A549 (cell line): ENCODE measurements around the gene AP3S2. TPM values are rescaled to one million over a fixed set of nuclear protein-coding genes. Genes with fewer than 3 reads are reported as not detected.

ENCODE experiments used
- ATAC-seq, 2 experiments: fragments of 200-7000 bp in 1 of 2; fragments of >200 bp in 1 of 2; cut with Nextera tagmentation in 1 of 2; cut with Tn5 transposase in 1 of 2; 3 replicates each; pipeline versions ENCODE4 v1.8.0 to v1.9.1; 2018 to 2020; ENCODE audit warnings: mild to moderate bottlenecking in 1 of 2, moderate library complexity in 1 of 2
- CTCF ChIA-PET: fragments of 300-600 bp; sonication (Branson Sonifier 250); formaldehyde crosslinking; extraction: SDS; loops from one replicate; lab custom pipeline; 2021; ENCODE audit warnings: antibody characterized with exemption, inconsistent platforms; lab: Yijun Ruan, JAX
- POLR2A ChIA-PET: fragments of 350-600 bp; formaldehyde crosslinking; extraction: SDS; loops from one replicate; lab custom pipeline; 2021; ENCODE audit warnings: antibody characterized with exemption, inconsistent platforms; lab: Yijun Ruan, JAX
- DNase-seq, 2 experiments: peaks; one replicate each; pipeline versions ENCODE4 v3.0.0 to v3.0.0-alpha.2; 2011 to 2016; ENCODE audit warnings: low read depth in 1 of 2, low spot score in 1 of 2
- FAIRE-seq: peaks from 2 replicates; lab custom pipeline; 2011; peaks lifted over from hg19 to GRCh38; lab: Jason Lieb, UNC
- H3K27ac ChIP-seq, 2 experiments: fragments of >200 bp; sonication (Bioruptor Twin); formaldehyde crosslinking; 3 replicates each; pipeline ENCODE4 v1.5.1; 2016 to 2017
- H3K4me1 ChIP-seq: fragments of >200 bp; sonication (Bioruptor Twin); formaldehyde crosslinking; 3 replicates; pipeline ENCODE4 v1.6.1; 2016
- H3K4me2 ChIP-seq: fragments of >200 bp; sonication (Bioruptor Twin); formaldehyde crosslinking; 3 replicates; pipeline ENCODE4 v1.6.1; 2016
- H3K4me3 ChIP-seq: fragments of >200 bp; sonication (Bioruptor Twin); formaldehyde crosslinking; 3 replicates; pipeline ENCODE4 v1.5.1; 2016
- H3K9me3 ChIP-seq: fragments of >200 bp; sonication (Bioruptor Twin); formaldehyde crosslinking; 3 replicates; pipeline ENCODE4 v1.6.1; 2016
- CTCF ChIP-seq: fragments of >200 bp; sonication (Bioruptor Twin); formaldehyde crosslinking; IDR thresholded peaks from 3 replicates; pipeline ENCODE4 v1.5.1; 2016
- E2F6 ChIP-seq: IDR thresholded peaks from 2 replicates; pipeline ENCODE4 v1.6.1; 2012; ENCODE audit warnings: low read depth, borderline replicate concordance
- ELK1 ChIP-seq: fragments of 150-350 bp; IDR thresholded peaks from 2 replicates; pipeline ENCODE4 v1.6.1; 2014; ENCODE audit warnings: low read depth, mild to moderate bottlenecking, low read length
- EP300 ChIP-seq, 2 experiments: fragments of >200 bp; sonication (Bioruptor Twin); formaldehyde crosslinking; IDR thresholded peaks; 2 replicates in 1 of 2; 3 replicates in 1 of 2; pipeline ENCODE4 v1.6.1; 2016 to 2017
- FOSL2 ChIP-seq, 2 experiments: fragments of 450-650 bp in 1 of 2; fragments of >200 bp in 1 of 2; sonication (Bioruptor Twin) in 1 of 2; formaldehyde crosslinking; IDR thresholded peaks; 2 replicates each; pipeline versions ENCODE4 v1.5.0 to v1.6.1; 2016 to 2020; ENCODE audit warnings: mild to moderate bottlenecking in 1 of 2, moderate library complexity in 1 of 2
- FOXS1 ChIP-seq: fragments of 250-450 bp; sonication (Bioruptor Pico); IDR thresholded peaks from 2 replicates; pipeline ENCODE4 v1.5.0; 2020; ENCODE audit warnings: mild to moderate bottlenecking, moderate library complexity
- HDAC2 ChIP-seq: fragments of 200-600 bp; sonication (generic); IDR thresholded peaks from 2 replicates; pipeline ENCODE4 v1.6.1; 2016
- HOXB13 ChIP-seq: fragments of 250-450 bp; sonication (Bioruptor Pico); IDR thresholded peaks from 2 replicates; pipeline ENCODE4 v1.5.0; 2020; ENCODE audit warnings: low read depth, mild to moderate bottlenecking, moderate library complexity
- JUN ChIP-seq, 2 experiments: fragments of >200 bp; sonication (Bioruptor Twin); formaldehyde crosslinking; IDR thresholded peaks; 2 replicates in 1 of 2; 3 replicates in 1 of 2; pipeline ENCODE4 v1.6.1; 2016 to 2017
- MAX ChIP-seq: IDR thresholded peaks from 2 replicates; pipeline ENCODE4 v1.6.1; 2012
- MAZ ChIP-seq: fragments of 150-350 bp; IDR thresholded peaks from 2 replicates; pipeline ENCODE4 v1.6.1; 2014; ENCODE audit warnings: antibody characterized with exemption, low read depth, low read length, borderline replicate concordance
- PHF8 ChIP-seq: fragments of 200-600 bp; sonication (generic); IDR thresholded peaks from 2 replicates; pipeline ENCODE4 v1.6.1; 2016; ENCODE audit warnings: low read depth, mild to moderate bottlenecking, antibody characterized with exemption, moderate library complexity, borderline replicate concordance
- POLR2A ChIP-seq: IDR thresholded peaks from 2 replicates; pipeline ENCODE4 v1.6.1; 2012; ENCODE audit warnings: mild to moderate bottlenecking, low read length
- POLR2AphosphoS2 ChIP-seq: conservative IDR thresholded peaks from 2 replicates; pipeline ENCODE4 v1.6.1; 2012; ENCODE audit warnings: low read length, improper control_type of control experiment, inconsistent platforms
- TP53 ChIP-seq: fragments of 250-450 bp; sonication (Bioruptor Pico); IDR thresholded peaks from 2 replicates; pipeline ENCODE4 v1.5.0; 2021; ENCODE audit warnings: mild to moderate bottlenecking, moderate library complexity
- WGBS: methylation state at CpG from one replicate; pipeline ENCODE4 v1.1.6; 2017; ENCODE audit errors: missing lambda C conversion rate; 5-methylcytosine and 5-hydroxymethylcytosine counted together
- polyA plus RNA-seq, 4 experiments: library from polyadenylated mRNA; depleted of rRNA in 3 of 4; stranded (reverse); fragments of >200 nt; fragmentation: RNase III in 1 of 4; extraction: RNeasy Plus Mini Kit Qiagen cat#74134 plus additional on column Dnase treatment in 1 of 4; gene quantifications; 2 replicates in 3 of 4; 3 replicates in 1 of 4; pipeline ENCODE4 v1.2.3, GENCODE V29; 2011 to 2017

AP3S2 gene
- polyA plus RNA-seq, 2 of the 4 experiments (the other 2 are of a cell fraction), result 85.1 to 85.9 TPM

- ATAC-seq (peak; percentile 81 to 90), DNase-seq (peak; percentile 63 to 77), FAIRE-seq (no peak)
- peaks cover 28% of the 10 kb centered on the region for H3K4me1 ChIP-seq
- H3K27ac ChIP-seq, result peak within 1 kb of the TSS; percentile 78 to 97
- POLR2A ChIA-PET, result interaction anchor here (0.5 to 1.5 kb wide), 8 partner anchors 10 to 321 kb away, joined by 3 to 10 read pairs (median 3); partner anchors contain the start of genes AP3S2, CIB1, GDPGP1 and ZNF710
- H3K9me3 ChIP-seq, result no peaks in the 10 kb centered on the region
- H3K4me2 ChIP-seq, result peak within 1 kb of the TSS; percentile 81
- TF ChIP-seq HOXB13 (CRISPR knock-in tag), result no peak
- TF ChIP-seq JUN (IDR thresholded peaks at IDR 0.05), result peak in 1 of 2 experiments; percentile 38; a peak in 2 of 5 replicates
- peak; percentile 54 for TF ChIP-seq MAX
- peak; percentile 78 for TF ChIP-seq PHF8
- TF ChIP-seq POLR2A, result peak; percentile 59
- CTCF ChIA-PET, result interaction anchor here (0.6 to 5.8 kb wide), 16 partner anchors 13 to 308 kb away, joined by 3 to 54 read pairs (median 3); no protein-coding TSS in a partner anchor
- H3K4me3 ChIP-seq, result peak within 1 kb of the TSS; percentile 68
- 21% methylated on average over 27 of the region's 57 CpGs for WGBS
Measured at GRCh38 chr15:89912674-89913396, 19.0 kb upstream of the AP3S2 start, which contains the start of gene ARPIN. ARPIN (minus strand) TSS chr15:89912952; CDS start chr15:89912835, 117 bp downstream.

- TF ChIP-seq POLR2AphosphoS2, result no peak
- TF ChIP-seq MAZ, result no peak
- no peak for TF ChIP-seq FOXS1 (CRISPR knock-in tag)
- TF ChIP-seq JUN (IDR thresholded peaks at IDR 0.05), result peak in 1 of 2 experiments; percentile 14; a peak in 1 of 5 replicates
- no peak for TF ChIP-seq ELK1
- TF ChIP-seq TP53, result no peak
- TF ChIP-seq FOSL2 (IDR thresholded peaks at IDR 0.05), result no peak
- no peak for TF ChIP-seq FOSL2 (CRISPR knock-in tag; IDR thresholded peaks at IDR 0.05)
- TF ChIP-seq E2F6, result peak; percentile 80; the same call in 1 of the 2 replicates
- no peak for TF ChIP-seq EP300 (IDR thresholded peaks at IDR 0.05)
- TF ChIP-seq HDAC2, result no peak
- TF ChIP-seq CTCF, result no peak
- peak; percentile 52; the same call in 1 of the 2 replicates for TF ChIP-seq MAX
- H3K27ac ChIP-seq, result peak overlapping the region; percentile 78 to 97
- H3K4me1 ChIP-seq, result peaks cover 23% of the 10 kb centered on the region
- ChIA-PET CTCF (interaction anchor here (0.7 to 5.8 kb wide), 12 partner anchors 12 to 309 kb away, joined by 3 to 54 read pairs (median 3); no protein-coding TSS in a partner anchor), POLR2A (interaction anchor here (1.1 to 1.5 kb wide), 3 partner anchors 11 to 176 kb away, joined by 3 to 10 read pairs (median 3); partner anchors contain the start of gene AP3S2)
- peak overlapping the region; percentile 68 for H3K4me3 ChIP-seq
- DNase-seq (peak; percentile 44 to 58), ATAC-seq (peak; percentile 69 to 80), FAIRE-seq (no peak)
- peak overlapping the region; percentile 81 for H3K4me2 ChIP-seq
- no peaks in the 10 kb centered on the region for H3K9me3 ChIP-seq
- 13% methylated on average over 27 of the region's 36 CpGs for WGBS
Measured at GRCh38 chr15:89912145-89912673, 18.4 kb upstream of the AP3S2 start.
